ENCODE results near the gene RTN4RL1.
"Not testable (repeated sequence)": the region's sequence is repeated elsewhere in the genome, so short reads cannot be mapped to it uniquely, and the experiment has no call there.

Gene RTN4RL1

DNA sequence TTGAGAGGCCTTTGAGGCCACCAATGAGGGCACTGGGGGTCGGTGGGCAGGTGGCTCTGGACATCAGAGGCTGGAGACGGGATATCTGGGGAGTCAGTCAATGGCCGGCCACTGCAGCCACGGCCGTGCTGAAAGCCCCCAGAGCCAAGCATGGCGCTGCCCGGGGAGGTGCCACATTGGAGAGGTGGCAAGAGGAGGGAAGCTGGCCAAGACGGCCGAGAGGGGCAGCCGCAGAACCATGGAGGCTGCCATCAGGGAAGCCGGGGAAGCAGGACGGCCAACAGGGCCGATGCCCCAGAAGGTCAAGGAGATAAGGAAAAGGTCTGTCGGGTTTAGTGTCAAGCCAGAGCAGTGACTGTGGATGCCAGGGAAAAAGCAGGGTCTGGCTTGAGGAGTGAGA is 9.8 kb downstream of the RTN4RL1 start:
- in situ Hi-C loops (cut with MboI; ENCODE audit: low sequenced_read_pairs, unreplicated experiment): no loop called here
- TF ChIP-seq, protein P1, sequence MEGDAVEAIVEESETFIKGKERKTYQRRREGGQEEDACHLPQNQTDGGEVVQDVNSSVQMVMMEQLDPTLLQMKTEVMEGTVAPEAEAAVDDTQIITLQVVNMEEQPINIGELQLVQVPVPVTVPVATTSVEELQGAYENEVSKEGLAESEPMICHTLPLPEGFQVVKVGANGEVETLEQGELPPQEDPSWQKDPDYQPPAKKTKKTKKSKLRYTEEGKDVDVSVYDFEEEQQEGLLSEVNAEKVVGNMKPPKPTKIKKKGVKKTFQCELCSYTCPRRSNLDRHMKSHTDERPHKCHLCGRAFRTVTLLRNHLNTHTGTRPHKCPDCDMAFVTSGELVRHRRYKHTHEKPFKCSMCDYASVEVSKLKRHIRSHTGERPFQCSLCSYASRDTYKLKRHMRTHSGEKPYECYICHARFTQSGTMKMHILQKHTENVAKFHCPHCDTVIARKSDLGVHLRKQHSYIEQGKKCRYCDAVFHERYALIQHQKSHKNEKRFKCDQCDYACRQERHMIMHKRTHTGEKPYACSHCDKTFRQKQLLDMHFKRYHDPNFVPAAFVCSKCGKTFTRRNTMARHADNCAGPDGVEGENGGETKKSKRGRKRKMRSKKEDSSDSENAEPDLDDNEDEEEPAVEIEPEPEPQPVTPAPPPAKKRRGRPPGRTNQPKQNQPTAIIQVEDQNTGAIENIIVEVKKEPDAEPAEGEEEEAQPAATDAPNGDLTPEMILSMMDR (IDR thresholded peaks at IDR 0.05; ENCODE audit: borderline replicate concordance, control extremely low read depth, extremely low read depth, insufficient read depth, missing control alignments): no peak
- no peak for DNase-seq (ENCODE audit: low spot score)

DNA sequence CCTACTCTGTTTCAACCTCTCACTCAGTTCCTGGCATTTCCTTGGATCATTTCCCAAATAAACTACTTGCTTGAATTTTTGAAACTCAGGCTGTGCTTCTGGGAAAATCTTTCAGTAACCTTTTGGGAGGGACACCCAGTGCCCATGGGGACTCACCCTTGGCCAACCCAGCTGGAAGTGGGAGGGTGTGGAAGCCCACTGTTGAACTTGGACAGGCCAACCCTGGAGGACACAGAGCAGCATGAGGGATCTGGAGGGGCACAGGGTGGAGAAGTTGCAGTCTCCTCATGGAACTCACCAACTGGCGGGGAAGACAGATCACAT is 11.2 kb downstream of the RTN4RL1 start:
- TF ChIP-seq, protein P1 (IDR thresholded peaks at IDR 0.05; ENCODE audit: borderline replicate concordance, control extremely low read depth, extremely low read depth, insufficient read depth, missing control alignments): no peak
- in situ Hi-C loops (cut with MboI; ENCODE audit: low sequenced_read_pairs, unreplicated experiment): no loop called here
- DNase-seq (ENCODE audit: low spot score): no peak

DNA sequence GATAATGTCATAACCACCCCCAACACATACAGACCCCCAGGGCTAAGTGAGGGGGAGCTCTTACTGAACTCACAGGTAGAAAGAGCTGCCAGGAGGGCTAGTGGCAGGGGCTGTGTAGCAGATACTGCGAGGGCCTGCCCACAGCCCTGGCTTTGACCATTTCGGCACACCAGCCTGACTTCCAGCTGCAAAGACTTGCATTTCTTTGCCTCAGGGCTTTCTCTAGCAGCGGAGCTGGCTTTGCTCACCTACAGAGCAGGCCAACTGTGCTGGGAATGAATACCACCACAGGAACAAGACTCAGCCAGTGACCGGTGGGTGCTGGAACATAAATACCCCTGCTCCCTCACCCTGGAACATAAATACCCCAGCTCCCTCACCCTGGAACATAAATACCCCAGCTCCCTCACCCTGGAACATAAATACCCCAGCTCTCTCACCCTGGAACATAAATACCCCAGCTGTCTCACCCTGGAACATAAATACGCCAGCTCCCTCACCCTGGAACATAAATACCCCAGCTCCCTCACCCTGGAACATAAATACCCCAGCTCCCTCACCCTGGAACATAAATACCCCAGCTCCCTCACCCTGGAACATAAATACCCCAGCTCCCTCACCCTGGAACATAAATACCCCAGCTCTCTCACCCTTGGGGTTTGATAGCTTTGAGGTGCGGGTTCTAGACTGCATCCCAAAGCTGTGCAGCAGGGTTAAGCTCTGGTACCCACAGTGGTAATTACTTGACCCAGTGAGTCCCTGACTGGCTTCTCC is 11.7 kb downstream of the RTN4RL1 start:
- in situ Hi-C loops (cut with MboI; ENCODE audit: low sequenced_read_pairs, unreplicated experiment); DNase-seq (ENCODE audit: low spot score): not testable (repeated sequence)

DNA sequence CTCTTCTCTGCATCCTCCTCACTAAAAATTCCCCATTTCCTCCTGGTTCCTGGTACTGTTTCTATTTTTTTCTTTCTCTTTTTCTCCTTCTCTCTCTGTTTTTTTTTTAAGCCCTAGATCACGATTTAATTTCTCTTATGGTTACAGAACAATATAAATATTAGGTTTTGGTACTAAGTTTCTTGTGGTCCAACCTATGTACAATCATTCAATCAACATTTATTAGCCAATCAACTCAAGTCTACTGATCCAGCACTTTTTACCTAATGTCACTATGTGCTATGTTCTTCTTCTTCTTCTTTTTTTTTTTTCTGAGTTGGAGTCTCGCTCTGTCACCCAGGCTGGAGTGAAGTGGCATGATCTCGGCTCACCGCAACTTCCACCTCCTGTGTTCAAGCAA is 12.6 kb downstream of the RTN4RL1 start:
- no peak for DNase-seq (ENCODE audit: low spot score)
- TF ChIP-seq, protein P1 (IDR thresholded peaks at IDR 0.05; ENCODE audit: borderline replicate concordance, control extremely low read depth, extremely low read depth, insufficient read depth, missing control alignments): no peak
- in situ Hi-C loops (cut with MboI; ENCODE audit: low sequenced_read_pairs, unreplicated experiment): no loop called here

DNA sequence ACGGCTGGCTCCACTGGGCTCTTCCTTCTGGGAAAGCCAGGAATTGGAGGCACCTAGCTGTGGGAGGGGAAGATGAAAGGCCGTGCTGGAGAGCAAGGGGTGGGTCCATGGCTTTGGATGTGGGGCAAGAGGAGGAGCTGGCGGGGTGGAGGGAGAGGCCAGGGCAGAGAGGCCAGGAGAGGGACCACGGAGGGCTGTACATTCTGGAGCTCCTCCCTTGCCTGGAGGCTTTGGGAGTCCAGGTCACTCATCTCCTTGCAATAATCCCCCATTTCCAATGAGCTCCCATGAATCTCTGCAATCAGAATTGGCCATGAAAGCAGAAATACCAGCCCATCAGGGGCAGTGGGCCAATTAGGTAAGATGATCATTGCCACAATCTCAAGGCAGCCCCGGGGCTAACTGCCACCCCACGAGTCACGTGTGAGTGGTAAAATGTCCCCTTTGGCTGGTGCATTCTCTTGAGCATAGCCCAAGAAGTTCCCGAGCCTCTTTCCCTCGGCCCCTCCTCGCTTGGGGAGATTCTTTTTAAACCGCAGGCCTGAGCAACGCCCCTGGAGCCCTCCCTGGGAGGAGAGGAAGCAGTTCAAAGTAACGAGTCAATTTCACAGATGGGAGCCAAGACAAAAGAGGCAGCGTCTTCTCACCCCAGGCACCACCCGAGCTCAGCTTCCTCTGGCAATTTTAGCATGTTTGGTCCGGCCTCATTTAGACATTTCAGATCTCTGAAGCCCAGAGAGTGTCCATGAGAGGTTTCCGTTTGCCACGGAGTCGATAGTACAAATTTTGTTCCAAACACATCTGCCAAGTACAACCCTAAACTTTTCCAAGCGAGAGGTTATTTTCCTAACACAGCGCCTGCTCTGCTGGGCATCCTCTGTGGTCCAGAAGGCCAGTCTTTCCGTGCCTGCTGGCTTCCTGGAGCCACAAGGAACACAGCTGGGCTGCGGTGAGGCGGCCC is 13.4 kb downstream of the RTN4RL1 start:
- TF ChIP-seq, protein P1 (IDR thresholded peaks at IDR 0.05; ENCODE audit: borderline replicate concordance, control extremely low read depth, extremely low read depth, insufficient read depth, missing control alignments): no peak
- no peak for DNase-seq (ENCODE audit: low spot score)
- in situ Hi-C loops (cut with MboI; ENCODE audit: low sequenced_read_pairs, unreplicated experiment): no loop called here

DNA sequence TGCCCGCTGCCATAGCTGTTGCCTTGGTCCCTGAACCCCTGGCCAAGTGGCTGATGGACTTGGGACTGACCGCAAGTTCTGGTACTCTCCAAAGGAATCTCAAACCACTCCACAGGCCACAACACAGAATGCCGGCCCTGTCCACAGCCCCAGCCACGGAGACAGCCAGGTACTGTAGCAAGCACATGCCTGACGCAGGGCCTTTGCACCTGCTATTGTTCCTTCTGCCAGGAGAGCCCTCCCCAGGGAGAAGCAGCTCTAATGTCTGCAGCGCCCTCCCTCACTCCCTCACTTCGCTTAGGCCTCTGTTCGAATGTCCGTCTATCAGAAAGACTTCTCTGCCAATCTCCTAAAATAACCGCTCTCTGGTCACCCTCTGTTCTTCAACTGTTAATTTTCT is 15.4 kb downstream of the RTN4RL1 start:
- in situ Hi-C loops (cut with MboI; ENCODE audit: low sequenced_read_pairs, unreplicated experiment): no loop called here
- TF ChIP-seq, protein P1 (IDR thresholded peaks at IDR 0.05; ENCODE audit: borderline replicate concordance, control extremely low read depth, extremely low read depth, insufficient read depth, missing control alignments): no peak
- no peak for DNase-seq (ENCODE audit: low spot score)

Data from GM13976 (cell line).